Measurements from ENCODE around the gene PBXIP1. TPM values are rescaled to one million over a fixed set of nuclear protein-coding genes. Genes with fewer than 3 reads are reported as not detected.
A peak's percentile ranks its signal among the peaks of the same experiment; 100 is the strongest.

Gene PBXIP1
- total RNA-seq, 1 donor from 2014 or later = 70.0 TPM

GRCh38 chr1:154969246-154969645, 13.3 kb upstream of the PBXIP1 start:
- Histone ChIP-seq H3K36me3 (peaks cover 33 to 46% of the 10 kb centered on the region in 2 donors), H3K4me1 (peaks cover 22 to 35% of the 10 kb centered on the region in 2 donors), H3K9me3 (no peaks in the 10 kb centered on the region), H3K4me3 (peak overlapping the region; percentile 61 to 82), H3K27ac (peak overlapping the region; percentile 95 to 99), H3K27me3 (no peaks in the 10 kb centered on the region)
- intact Hi-C loops (cut with DNase I) = no loop called here
- no peak for TF ChIP-seq CTCF (IDR thresholded peaks at IDR 0.05)
- no peak for DNase-seq (ENCODE audit: low spot score in 2 of 2)

GRCh38 chr1:154968731-154969130, 12.8 kb upstream of the PBXIP1 start:
- intact Hi-C loops (cut with DNase I) = no loop called here
- peaks cover 22 to 35% of the 10 kb centered on the region in 2 donors for H3K4me1 ChIP-seq
- no peak for DNase-seq (ENCODE audit: low spot score in 2 of 2)
- H3K27ac ChIP-seq = peak overlapping the region; percentile 95 to 99
- TF ChIP-seq CTCF (IDR thresholded peaks at IDR 0.05) = no peak
- H3K27me3 ChIP-seq = no peaks in the 10 kb centered on the region
- H3K9me3 ChIP-seq = no peaks in the 10 kb centered on the region
- H3K4me3 ChIP-seq = no peak overlapping the region
- peaks cover 38 to 51% of the 10 kb centered on the region in 2 donors for H3K36me3 ChIP-seq

DNA sequence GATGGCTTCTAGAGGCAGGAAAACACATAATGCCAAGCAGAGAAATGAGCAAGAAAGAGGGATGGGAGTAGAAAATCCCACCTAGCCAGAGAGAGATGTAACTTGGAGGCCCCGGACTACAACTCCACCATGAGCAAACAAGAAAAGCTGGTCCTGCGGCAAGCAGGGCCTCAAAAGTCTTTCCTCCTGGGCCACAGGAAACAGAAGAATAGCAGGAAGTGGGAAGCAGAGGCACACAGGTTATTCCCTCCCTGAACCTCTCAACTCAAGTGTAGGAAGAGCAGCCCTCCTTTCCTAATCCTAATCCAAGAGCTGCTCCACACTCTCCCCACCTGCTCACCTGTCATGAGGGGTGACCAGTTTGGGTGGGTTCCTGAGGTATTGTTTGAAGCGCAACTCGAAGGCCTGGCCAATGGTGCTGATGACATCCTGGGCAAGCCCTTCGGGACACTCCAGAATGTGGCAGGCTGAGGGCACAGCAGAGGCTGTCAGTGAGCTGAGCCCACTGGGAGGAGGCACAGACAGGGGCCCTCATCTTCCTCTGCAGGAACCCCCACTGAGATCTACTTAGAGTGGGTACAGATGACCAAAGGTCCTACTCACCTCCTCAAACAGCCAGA, 11.5 kb upstream of the PBXIP1 start:
- no peak for TF ChIP-seq CTCF (IDR thresholded peaks at IDR 0.05)
- Histone ChIP-seq H3K27ac (peak overlapping the region; percentile 95 to 99), H3K4me1 (peaks cover 19 to 35% of the 10 kb centered on the region in 2 donors), H3K27me3 (no peaks in the 10 kb centered on the region), H3K9me3 (no peaks in the 10 kb centered on the region), H3K4me3 (no peak overlapping the region), H3K36me3 (peaks cover 42 to 62% of the 10 kb centered on the region in 2 donors)
- no peak for DNase-seq (ENCODE audit: low spot score in 2 of 2)
- intact Hi-C loops (cut with DNase I) = no loop called here

DNA sequence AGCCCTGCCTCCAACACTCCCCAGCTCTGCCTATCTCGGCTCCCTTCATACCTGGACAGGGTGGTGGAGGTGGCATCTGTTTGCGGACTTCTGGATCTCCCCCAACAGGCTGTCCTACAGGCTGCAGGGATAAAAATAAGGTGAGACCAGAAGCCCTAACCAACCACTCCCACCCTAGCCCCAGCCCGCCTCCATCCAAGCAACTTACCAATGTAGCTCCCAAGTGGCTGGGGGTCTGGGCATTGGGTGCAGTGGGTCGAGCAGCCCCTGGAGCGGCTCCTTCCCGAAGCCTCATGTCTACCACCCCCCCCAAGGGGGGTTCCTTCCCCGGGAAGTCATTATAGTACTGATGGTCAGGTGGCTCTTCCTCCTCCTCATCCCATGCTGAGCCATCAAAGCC, 10.2 kb upstream of the PBXIP1 start:
- Histone ChIP-seq H3K27ac (peak overlapping the region in 1 of 2 donors; percentile 95), H3K27me3 (no peaks in the 10 kb centered on the region), H3K9me3 (no peaks in the 10 kb centered on the region), H3K4me3 (no peak overlapping the region), H3K36me3 (peaks cover 42 to 62% of the 10 kb centered on the region in 2 donors), H3K4me1 (peaks cover 5 to 26% of the 10 kb centered on the region in 2 donors)
- no peak for DNase-seq (ENCODE audit: low spot score in 2 of 2)
- no peak for TF ChIP-seq CTCF (IDR thresholded peaks at IDR 0.05)
- intact Hi-C loops (cut with DNase I) = no loop called here

DNA sequence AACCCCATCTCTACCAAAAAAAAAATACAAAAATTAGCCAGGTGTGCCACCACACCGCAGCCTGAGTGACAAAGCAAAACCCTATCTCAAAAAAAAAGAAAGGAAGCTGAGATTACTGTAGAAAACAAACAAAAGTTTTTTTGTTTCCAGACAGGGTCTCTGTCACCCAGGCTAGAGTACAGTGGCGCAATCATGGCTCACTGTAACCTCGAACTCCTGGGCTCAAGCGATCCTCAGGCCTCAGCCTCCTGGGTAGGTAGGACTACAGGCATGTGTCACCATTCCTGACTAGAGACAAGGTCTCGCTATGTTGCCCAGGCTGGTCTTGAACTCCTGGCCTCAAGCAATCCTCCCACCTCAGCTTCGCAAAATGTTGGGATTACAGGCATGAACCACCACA, 8.5 kb upstream of the PBXIP1 start:
- Histone ChIP-seq H3K9me3 (no peaks in the 10 kb centered on the region), H3K27ac (no peak overlapping the region)

More for the DNA sequence above, 8.5 kb upstream of the PBXIP1 start:
- H3K27me3 ChIP-seq = no peaks in the 10 kb centered on the region
- peaks cover 44 to 66% of the 10 kb centered on the region in 2 donors for H3K36me3 ChIP-seq
- H3K4me1 ChIP-seq = peaks cover 3 to 23% of the 10 kb centered on the region in 2 donors
- no peak for TF ChIP-seq CTCF (IDR thresholded peaks at IDR 0.05)
- intact Hi-C loops (cut with DNase I) = no loop called here
- no peak overlapping the region for H3K4me3 ChIP-seq
- no peak for DNase-seq (ENCODE audit: low spot score in 2 of 2)
